ENCODE measurements around the gene GRID2.
"Not testable (repeated sequence)": the region's sequence is repeated elsewhere in the genome, so short reads cannot be mapped to it uniquely, and the experiment has no call there.

GRID2 gene

GRCh38 chr4:93313197-93313596 is 1009.4 kb downstream of the GRID2 start:
- no peak for DNase-seq (ENCODE audit: low read depth in 2 of 2)

GRCh38 chr4:93317057-93317456 is 1013.3 kb downstream of the GRID2 start:
- no peak for DNase-seq (ENCODE audit: low read depth in 2 of 2)

- DNase-seq (ENCODE audit: low read depth in 2 of 2) = no peak
These were observed 1013.8 kb downstream of the GRID2 start for GRCh38 chr4:93317561-93317960.

- DNase-seq (ENCODE audit: low read depth in 2 of 2) = no peak
These were observed 1015.3 kb downstream of the GRID2 start for GRCh38 chr4:93319041-93319440.

GRCh38 chr4:93320356-93320755 is 1016.6 kb downstream of the GRID2 start:
- DNase-seq (ENCODE audit: low read depth in 2 of 2) = no peak

GRCh38 chr4:93327346-93327745 is 1023.6 kb downstream of the GRID2 start:
- DNase-seq (ENCODE audit: low read depth in 2 of 2) = no peak

GRCh38 chr4:93334003-93334402 is 1030.2 kb downstream of the GRID2 start:
- no peak for DNase-seq (ENCODE audit: low read depth in 2 of 2)

GRCh38 chr4:93337196-93337595 is 1033.4 kb downstream of the GRID2 start:
- DNase-seq (ENCODE audit: low read depth in 2 of 2) = no peak

GRCh38 chr4:93342738-93343137 is 1039.0 kb downstream of the GRID2 start:
- no peak for DNase-seq (ENCODE audit: low read depth in 2 of 2)

GRCh38 chr4:93346840-93347239 is 1043.1 kb downstream of the GRID2 start:
- no peak for DNase-seq (ENCODE audit: low read depth in 2 of 2)

- DNase-seq (ENCODE audit: low read depth in 2 of 2) = no peak
These were observed 1045.1 kb downstream of the GRID2 start for GRCh38 chr4:93348896-93349295.

GRCh38 chr4:93351846-93352245 is 1048.1 kb downstream of the GRID2 start:
- no peak for DNase-seq (ENCODE audit: low read depth in 2 of 2)

GRCh38 chr4:93355411-93355810 is 1051.6 kb downstream of the GRID2 start:
- no peak for DNase-seq (ENCODE audit: low read depth in 2 of 2)

GRCh38 chr4:93359586-93359985 is 1055.8 kb downstream of the GRID2 start:
- no peak for DNase-seq (ENCODE audit: low read depth in 2 of 2)

GRCh38 chr4:93366169-93366755 is 1062.5 kb downstream of the GRID2 start:
- DNase-seq (ENCODE audit: low read depth in 2 of 2) = not testable (repeated sequence)

GRCh38 chr4:93368968-93369367 is 1065.2 kb downstream of the GRID2 start:
- no peak for DNase-seq (ENCODE audit: low read depth in 2 of 2)

GRCh38 chr4:93370256-93370655 is 1066.5 kb downstream of the GRID2 start:
- no peak for DNase-seq (ENCODE audit: low read depth in 2 of 2)

- no peak for DNase-seq (ENCODE audit: low read depth in 2 of 2)
These were observed 1070.4 kb downstream of the GRID2 start for GRCh38 chr4:93373893-93374860.

GRCh38 chr4:93384241-93384640 is 1080.5 kb downstream of the GRID2 start:
- DNase-seq (ENCODE audit: low read depth in 2 of 2) = no peak

GRCh38 chr4:93384887-93385286 is 1081.1 kb downstream of the GRID2 start:
- no peak for DNase-seq (ENCODE audit: low read depth in 2 of 2)

GRCh38 chr4:93394545-93395081 is 1090.8 kb downstream of the GRID2 start:
- no peak for DNase-seq (ENCODE audit: low read depth in 2 of 2)

GRCh38 chr4:93396272-93396671 is 1092.5 kb downstream of the GRID2 start:
- DNase-seq (ENCODE audit: low read depth in 2 of 2) = no peak

GRCh38 chr4:93403571-93403970 is 1099.8 kb downstream of the GRID2 start:
- no peak for DNase-seq (ENCODE audit: low read depth in 2 of 2)
